CD4-positive, alpha-beta memory T cell (primary cell): Measurements from ENCODE around the gene ITLN2. TPM values are rescaled to one million over a fixed set of nuclear protein-coding genes. Genes with fewer than 3 reads are reported as not detected.
A peak's percentile ranks its signal among the peaks of the same experiment; 100 is the strongest.

ENCODE experiments used
- CTCF ChIA-PET: fragments of 350-600 bp; sonication (Branson Sonifier 250); formaldehyde crosslinking; loops from one replicate; lab custom pipeline; 2021; ENCODE audit warnings: inconsistent platforms; ENCODE audit not compliant: partially characterized antibody; lab: Charles Lee
- POLR2A ChIA-PET: fragments of 350-600 bp; sonication (Branson Sonifier 250); formaldehyde crosslinking; loops from one replicate; lab custom pipeline; 2021; ENCODE audit not compliant: partially characterized antibody; lab: Charles Lee
- DNase-seq, 5 donors: peaks; one replicate each; pipeline versions ENCODE4 v3.0.0 to v3.0.0-alpha.2; 2020 to 2022; ENCODE audit warnings: mixed read lengths in 1 of 5
- H3K27ac ChIP-seq: one replicate; pipeline ENCODE4 v1.7.0; 2013; ENCODE audit warnings: low read depth, low read length
- H3K27me3 ChIP-seq: 2 replicates; pipeline ENCODE4 v1.7.0; 2013; ENCODE audit warnings: mild to moderate bottlenecking, low read length, moderate library complexity; ENCODE audit not compliant: insufficient read depth
- H3K36me3 ChIP-seq: 2 replicates; pipeline ENCODE4 v1.7.0; 2013; ENCODE audit warnings: mild to moderate bottlenecking, low read length, moderate library complexity; ENCODE audit not compliant: insufficient read depth
- H3K4me1 ChIP-seq: 2 replicates; pipeline ENCODE4 v1.7.0; 2013; ENCODE audit warnings: mild to moderate bottlenecking, low read length, moderate library complexity; ENCODE audit not compliant: insufficient read depth
- H3K4me3 ChIP-seq, 2 donors: one replicate each; pipeline ENCODE4 v1.7.0; 2013; ENCODE audit warnings: low read length in 2 of 2, mild to moderate bottlenecking in 1 of 2
- H3K9me3 ChIP-seq, 2 donors: one replicate each; pipeline ENCODE4 v1.7.0; 2013; ENCODE audit warnings: low read length in 2 of 2, control low read depth in 1 of 2; ENCODE audit not compliant: control insufficient read depth in 1 of 2
- H3K27ac Mint-ChIP-seq, 7 donors: one replicate each; pipeline ENCODE4 v1.8.0; 2020 to 2021; ENCODE audit warnings: mixed read lengths in 7 of 7, mild to moderate bottlenecking in 6 of 7, inconsistent platforms in 3 of 7, moderate library complexity in 3 of 7
- H3K27me3 Mint-ChIP-seq, 2 donors: one replicate each; pipeline ENCODE4 v1.8.0; 2020 to 2021; ENCODE audit warnings: mixed read lengths in 2 of 2
- H3K36me3 Mint-ChIP-seq, 2 donors: one replicate each; pipeline ENCODE4 v1.8.0; 2020 to 2021; ENCODE audit warnings: mixed read lengths in 2 of 2, inconsistent platforms in 1 of 2, mild to moderate bottlenecking in 1 of 2
- H3K4me1 Mint-ChIP-seq, 4 donors: one replicate each; pipeline ENCODE4 v1.8.0; 2020 to 2021; ENCODE audit warnings: mixed read lengths in 4 of 4, mild to moderate bottlenecking in 1 of 4
- H3K4me3 Mint-ChIP-seq, 8 donors: one replicate each; pipeline ENCODE4 v1.8.0; 2020 to 2021; ENCODE audit warnings: mixed read lengths in 8 of 8, mild to moderate bottlenecking in 7 of 8, moderate library complexity in 6 of 8, inconsistent platforms in 3 of 8
- H3K9me3 Mint-ChIP-seq, 8 donors: one replicate each; pipeline ENCODE4 v1.8.0; 2020 to 2021; ENCODE audit warnings: mixed read lengths in 8 of 8, mild to moderate bottlenecking in 5 of 8, inconsistent platforms in 3 of 8, moderate library complexity in 1 of 8
- intact Hi-C: fragments of 100-400 bp; cut with micrococcal nuclease; formaldehyde crosslinking; loops from one replicate; pipeline ENCODE4 v1.15.1; 2023
- polyA plus RNA-seq, 2 donors: library from polyadenylated mRNA; unstranded; fragments of 300-500 nt; fragmentation: Illumina TruSeq; gene quantifications; one replicate each; pipeline ENCODE4 v1.2.3, GENCODE V29; 2021
- total RNA-seq, 2 experiments: library from RNA; stranded (reverse); gene quantifications; one replicate each; pipeline ENCODE4 v1.2.3, GENCODE V29; 2021

Gene ITLN2
- total and polyA plus RNA-seq, 4 experiments from 2014 or later: not detected

- DNase-seq: no peak
- Mint-ChIP-seq H3K27ac (no peak overlapping the region), H3K27me3 (peaks cover 19 to 22% of the 10 kb centered on the region in 2 donors), H3K9me3 (no peaks in the 10 kb centered on the region), H3K4me3 (no peak overlapping the region), H3K4me1 (peaks cover 0 to 13% (median 5%) of the 10 kb centered on the region in 4 donors), H3K36me3 (no peaks in the 10 kb centered on the region)
- Histone ChIP-seq H3K4me1 (peaks cover 4% of the 10 kb centered on the region), H3K9me3 (no peaks in the 10 kb centered on the region), H3K27me3 (peaks cover 17% of the 10 kb centered on the region), H3K36me3 (no peaks in the 10 kb centered on the region), H3K4me3 (no peak overlapping the region), H3K27ac (no peak overlapping the region)
- POLR2A ChIA-PET: no interaction called here
- intact Hi-C loops: no loop called here
- CTCF ChIA-PET: interaction anchor here (0.9 to 2.3 kb wide), 3 partner anchors 8 to 118 kb away, joined by 3 to 16 read pairs (median 4); no protein-coding TSS in a partner anchor
These were observed 24.7 kb upstream of the ITLN2 start for GRCh38 chr1:160979286-160979685.

- no peak overlapping the region for H3K27ac ChIP-seq
- no peak overlapping the region for H3K27ac Mint-ChIP-seq
- H3K4me1 ChIP-seq: peaks cover 4% of the 10 kb centered on the region
- H3K27me3 ChIP-seq: peaks cover 17% of the 10 kb centered on the region
- intact Hi-C loops: no loop called here
- CTCF ChIA-PET: interaction anchor here (0.9 to 2.3 kb wide), 8 partner anchors 9 to 304 kb away, joined by 3 to 16 read pairs (median 3); no protein-coding TSS in a partner anchor
- no peaks in the 10 kb centered on the region for H3K36me3 Mint-ChIP-seq
- no peaks in the 10 kb centered on the region for H3K36me3 ChIP-seq
- H3K9me3 Mint-ChIP-seq: no peaks in the 10 kb centered on the region
- peaks cover 0 to 13% (median 5%) of the 10 kb centered on the region in 4 donors for H3K4me1 Mint-ChIP-seq
- H3K9me3 ChIP-seq: no peaks in the 10 kb centered on the region
- H3K27me3 Mint-ChIP-seq: peaks cover 22% of the 10 kb centered on the region in 2 donors
- no peak overlapping the region for H3K4me3 Mint-ChIP-seq
- POLR2A ChIA-PET: no interaction called here
- DNase-seq: no peak
- no peak overlapping the region for H3K4me3 ChIP-seq
These were observed 23.9 kb upstream of the ITLN2 start for GRCh38 chr1:160978510-160978927.

- ChIA-PET POLR2A (no interaction called here), CTCF (interaction anchor here (1.3 to 3.6 kb wide), 3 partner anchors 16 to 140 kb away, joined by 3 to 12 read pairs (median 7); no protein-coding TSS in a partner anchor)
- no peak overlapping the region for H3K4me3 Mint-ChIP-seq
- H3K9me3 Mint-ChIP-seq: no peaks in the 10 kb centered on the region
- H3K27me3 Mint-ChIP-seq: peaks cover 7 to 10% of the 10 kb centered on the region in 2 donors
- no peak overlapping the region for H3K27ac Mint-ChIP-seq
- intact Hi-C loops: no loop called here
- DNase-seq: no peak
- no peak overlapping the region for H3K27ac ChIP-seq
- no peaks in the 10 kb centered on the region for H3K36me3 ChIP-seq
- H3K36me3 Mint-ChIP-seq: no peaks in the 10 kb centered on the region
- H3K4me1 ChIP-seq: no peaks in the 10 kb centered on the region
- H3K4me3 ChIP-seq: no peak overlapping the region
- H3K27me3 ChIP-seq: no peaks in the 10 kb centered on the region
- no peaks in the 10 kb centered on the region for H3K9me3 ChIP-seq
- no peaks in the 10 kb centered on the region for H3K4me1 Mint-ChIP-seq
These were observed 20.4 kb upstream of the ITLN2 start for GRCh38 chr1:160975026-160975425.

GRCh38 chr1:160973491-160973890, 18.9 kb upstream of the ITLN2 start:
- no peak for DNase-seq
- no peaks in the 10 kb centered on the region for H3K27me3 ChIP-seq
- CTCF ChIA-PET: interaction anchor here (0.7 to 3.6 kb wide), 3 partner anchors 12 to 21 kb away, joined by 3 to 12 read pairs (median 3); no protein-coding TSS in a partner anchor
- H3K4me1 Mint-ChIP-seq: no peaks in the 10 kb centered on the region
- intact Hi-C loops: no loop called here
- H3K9me3 ChIP-seq: no peaks in the 10 kb centered on the region
- H3K36me3 ChIP-seq: no peaks in the 10 kb centered on the region
- H3K27me3 Mint-ChIP-seq: peaks cover 7 to 10% of the 10 kb centered on the region in 2 donors
- no peak overlapping the region for H3K27ac Mint-ChIP-seq
- no peaks in the 10 kb centered on the region for H3K9me3 Mint-ChIP-seq
- H3K27ac ChIP-seq: no peak overlapping the region
- no peaks in the 10 kb centered on the region for H3K36me3 Mint-ChIP-seq
- POLR2A ChIA-PET: no interaction called here
- H3K4me3 ChIP-seq: no peak overlapping the region
- H3K4me1 ChIP-seq: no peaks in the 10 kb centered on the region
- no peak overlapping the region for H3K4me3 Mint-ChIP-seq

GRCh38 chr1:160972939-160973338, 18.3 kb upstream of the ITLN2 start:
- ChIA-PET POLR2A (interaction anchor here (0.6 kb wide), 1 partner anchor 38 kb away, joined by 3 read pairs; no protein-coding TSS in a partner anchor), CTCF (interaction anchor here (0.7 to 3.6 kb wide), 4 partner anchors 11 to 205 kb away, joined by 3 to 12 read pairs (median 3); no protein-coding TSS in a partner anchor)
- Mint-ChIP-seq H3K4me3 (no peak overlapping the region), H3K27ac (peak overlapping the region in 1 of 7 donors; percentile 48), H3K9me3 (no peaks in the 10 kb centered on the region), H3K27me3 (peaks cover 7 to 10% of the 10 kb centered on the region in 2 donors), H3K4me1 (no peaks in the 10 kb centered on the region), H3K36me3 (no peaks in the 10 kb centered on the region)
- DNase-seq: no peak
- H3K36me3 ChIP-seq: no peaks in the 10 kb centered on the region
- no peak overlapping the region for H3K27ac ChIP-seq
- intact Hi-C loops: no loop called here
- no peaks in the 10 kb centered on the region for H3K27me3 ChIP-seq
- H3K4me1 ChIP-seq: no peaks in the 10 kb centered on the region
- H3K4me3 ChIP-seq: no peak overlapping the region
- H3K9me3 ChIP-seq: no peaks in the 10 kb centered on the region

- Mint-ChIP-seq H3K27ac (peak overlapping the region in 3 of 7 donors; percentile 30 to 77 (median 37)), H3K36me3 (no peaks in the 10 kb centered on the region), H3K27me3 (peaks cover 5 to 13% of the 10 kb centered on the region in 2 donors), H3K9me3 (no peaks in the 10 kb centered on the region), H3K4me3 (no peak overlapping the region), H3K4me1 (no peaks in the 10 kb centered on the region)
- CTCF ChIA-PET: interaction anchor here (1.1 to 3.6 kb wide), 2 partner anchors 18 to 19 kb away, joined by 5 to 12 read pairs; no protein-coding TSS in a partner anchor
- H3K36me3 ChIP-seq: no peaks in the 10 kb centered on the region
- H3K4me3 ChIP-seq: no peak overlapping the region
- no peak overlapping the region for H3K27ac ChIP-seq
- intact Hi-C loops: no loop called here
- no peak for DNase-seq
- no peaks in the 10 kb centered on the region for H3K27me3 ChIP-seq
- H3K9me3 ChIP-seq: no peaks in the 10 kb centered on the region
- no peaks in the 10 kb centered on the region for H3K4me1 ChIP-seq
- POLR2A ChIA-PET: no interaction called here
These were observed 17.0 kb upstream of the ITLN2 start for GRCh38 chr1:160971618-160972056.

- Mint-ChIP-seq H3K27ac (no peak overlapping the region), H3K36me3 (no peaks in the 10 kb centered on the region), H3K4me3 (no peak overlapping the region), H3K27me3 (peaks cover 0 to 3% of the 10 kb centered on the region in 2 donors), H3K4me1 (no peaks in the 10 kb centered on the region), H3K9me3 (no peaks in the 10 kb centered on the region)
- POLR2A ChIA-PET: no interaction called here
- H3K27me3 ChIP-seq: no peaks in the 10 kb centered on the region
- H3K27ac ChIP-seq: no peak overlapping the region
- no peaks in the 10 kb centered on the region for H3K36me3 ChIP-seq
- no peak overlapping the region for H3K4me3 ChIP-seq
- H3K9me3 ChIP-seq: no peaks in the 10 kb centered on the region
- intact Hi-C loops: no loop called here
- no peaks in the 10 kb centered on the region for H3K4me1 ChIP-seq
- no peak for DNase-seq
- CTCF ChIA-PET: interaction anchor here (2.2 kb wide), 1 partner anchor 27 kb away, joined by 6 read pairs; no protein-coding TSS in a partner anchor
These were observed 8.9 kb upstream of the ITLN2 start for GRCh38 chr1:160963521-160963920.
